Astrocyte (in vitro differentiated cells and primary cell): ENCODE results near the gene IP6K2.
"Not testable (repeated sequence)": the region's sequence is repeated elsewhere in the genome, so short reads cannot be mapped to it uniquely, and the experiment has no call there.

Source experiments
- CTCF ChIP-seq: IDR thresholded peaks from 2 replicates; pipeline ENCODE4 v1.5.1; 2011; ENCODE audit warnings: low read depth, mild to moderate bottlenecking, inconsistent platforms, low read length, moderate library complexity; ENCODE audit not compliant: insufficient read depth
- EZH2 ChIP-seq: IDR thresholded peaks from 2 replicates; pipeline ENCODE4 v1.6.1; 2012; ENCODE audit warnings: mild to moderate bottlenecking, low read length, inconsistent platforms; ENCODE audit not compliant: insufficient read depth

DNA sequence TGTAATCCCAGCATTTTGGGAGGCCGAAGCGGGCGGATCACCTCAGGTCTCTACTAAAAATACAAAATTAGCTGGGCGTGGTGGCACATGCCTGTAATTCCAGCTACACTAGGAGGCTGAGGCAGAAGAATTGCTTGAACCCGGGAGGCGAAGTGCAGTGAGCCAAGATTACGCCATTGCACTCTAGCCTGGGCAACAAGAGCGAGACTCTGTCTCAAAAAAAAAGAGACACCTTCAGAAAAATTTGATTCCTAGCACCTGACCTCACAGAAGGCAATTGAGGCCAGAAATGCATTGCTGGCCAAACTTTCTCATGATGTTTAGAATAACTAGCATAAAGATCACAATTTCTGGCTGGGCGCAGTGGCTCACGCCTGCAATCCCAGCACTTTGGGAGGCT lies 24.2 kb upstream of the IP6K2 start:
- not testable (repeated sequence) for TF ChIP-seq CTCF, EZH2
